ENCODE results near the gene GRIN2C.

GRCh38 chr17:74861662-74862107 lies 2.0 kb upstream of the GRIN2C start:
- no peak for TF ChIP-seq EZH2 (IDR thresholded peaks at IDR 0.05)
- no peak for TF ChIP-seq POLR2AphosphoS5 (IDR thresholded peaks at IDR 0.05; ENCODE audit: borderline replicate concordance, low read depth, low read length)

Data from SK-N-MC (cell line).